Measurements from ENCODE around the gene ARL14EP. TPM values are rescaled to one million over a fixed set of nuclear protein-coding genes. Genes with fewer than 3 reads are reported as not detected.

Gene ARL14EP
- total RNA-seq, 1 donor, result 29.7 TPM

- Histone ChIP-seq H3K4me1 (ENCODE audit: insufficient read depth, low read length) (no peaks in the 10 kb centered on the region), H3K9me3 (ENCODE audit: low read depth, low read length) (no peaks in the 10 kb centered on the region), H4K20me1 (ENCODE audit: insufficient read depth, low read length) (no peaks in the 10 kb centered on the region), H3K27me3 (ENCODE audit: insufficient read depth, low read length) (no peaks in the 10 kb centered on the region), H3K36me3 (ENCODE audit: insufficient read depth, low read length) (no peaks in the 10 kb centered on the region), H2AFZ (ENCODE audit: low read length) (no peak overlapping the region), H3K4me2 (ENCODE audit: insufficient read depth, low read length) (no peak overlapping the region), H3K27ac (ENCODE audit: low read depth, low read length) (no peak overlapping the region), H3K4me3 (ENCODE audit: insufficient read depth, low read length) (no peak overlapping the region), H3K79me2 (ENCODE audit: insufficient read depth, low read length) (no peaks in the 10 kb centered on the region)
- no peak for TF ChIP-seq CTCF (IDR thresholded peaks at IDR 0.05; ENCODE audit: extremely low read depth, low read depth, low read length)
- DNase-seq (ENCODE audit: insufficient read length, low spot score, missing footprints), result no peak
Measured at GRCh38 chr11:30281476-30282288, 41.2 kb upstream of the ARL14EP start.

GRCh38 chr11:30282289-30282631 is 40.6 kb upstream of the ARL14EP start:
- no peak for TF ChIP-seq CTCF (IDR thresholded peaks at IDR 0.05; ENCODE audit: extremely low read depth, low read depth, low read length)
- Histone ChIP-seq H3K4me2 (ENCODE audit: insufficient read depth, low read length) (no peak overlapping the region), H3K36me3 (ENCODE audit: insufficient read depth, low read length) (no peaks in the 10 kb centered on the region), H4K20me1 (ENCODE audit: insufficient read depth, low read length) (no peaks in the 10 kb centered on the region), H2AFZ (ENCODE audit: low read length) (no peak overlapping the region), H3K4me3 (ENCODE audit: insufficient read depth, low read length) (no peak overlapping the region), H3K27ac (ENCODE audit: low read depth, low read length) (no peak overlapping the region), H3K79me2 (ENCODE audit: insufficient read depth, low read length) (no peaks in the 10 kb centered on the region), H3K4me1 (ENCODE audit: insufficient read depth, low read length) (no peaks in the 10 kb centered on the region), H3K9me3 (ENCODE audit: low read depth, low read length) (no peaks in the 10 kb centered on the region), H3K27me3 (ENCODE audit: insufficient read depth, low read length) (no peaks in the 10 kb centered on the region)
- DNase-seq (ENCODE audit: insufficient read length, low spot score, missing footprints), result no peak

- Histone ChIP-seq H3K36me3 (ENCODE audit: insufficient read depth, low read length) (no peaks in the 10 kb centered on the region), H3K4me1 (ENCODE audit: insufficient read depth, low read length) (no peaks in the 10 kb centered on the region), H3K27me3 (ENCODE audit: insufficient read depth, low read length) (no peaks in the 10 kb centered on the region), H3K4me3 (ENCODE audit: insufficient read depth, low read length) (no peak overlapping the region), H3K4me2 (ENCODE audit: insufficient read depth, low read length) (no peak overlapping the region), H2AFZ (ENCODE audit: low read length) (no peak overlapping the region), H4K20me1 (ENCODE audit: insufficient read depth, low read length) (no peaks in the 10 kb centered on the region), H3K79me2 (ENCODE audit: insufficient read depth, low read length) (no peaks in the 10 kb centered on the region), H3K9me3 (ENCODE audit: low read depth, low read length) (no peaks in the 10 kb centered on the region), H3K27ac (ENCODE audit: low read depth, low read length) (no peak overlapping the region)
- no peak for TF ChIP-seq CTCF (IDR thresholded peaks at IDR 0.05; ENCODE audit: extremely low read depth, low read depth, low read length)
- no peak for DNase-seq (ENCODE audit: insufficient read length, low spot score, missing footprints)
Measured at GRCh38 chr11:30284836-30285235, 38.1 kb upstream of the ARL14EP start.

- Histone ChIP-seq H3K27me3 (ENCODE audit: insufficient read depth, low read length) (no peaks in the 10 kb centered on the region), H3K4me2 (ENCODE audit: insufficient read depth, low read length) (no peak overlapping the region), H3K4me1 (ENCODE audit: insufficient read depth, low read length) (no peaks in the 10 kb centered on the region), H3K79me2 (ENCODE audit: insufficient read depth, low read length) (no peaks in the 10 kb centered on the region), H3K9me3 (ENCODE audit: low read depth, low read length) (no peaks in the 10 kb centered on the region), H2AFZ (ENCODE audit: low read length) (no peak overlapping the region), H3K27ac (ENCODE audit: low read depth, low read length) (no peak overlapping the region), H3K4me3 (ENCODE audit: insufficient read depth, low read length) (no peak overlapping the region), H3K36me3 (ENCODE audit: insufficient read depth, low read length) (no peaks in the 10 kb centered on the region), H4K20me1 (ENCODE audit: insufficient read depth, low read length) (no peaks in the 10 kb centered on the region)
- DNase-seq (ENCODE audit: insufficient read length, low spot score, missing footprints), result no peak
- TF ChIP-seq CTCF (IDR thresholded peaks at IDR 0.05; ENCODE audit: extremely low read depth, low read depth, low read length), result no peak
Measured at GRCh38 chr11:30285416-30286121, 37.3 kb upstream of the ARL14EP start.
